ENCODE measurements around the gene GTF2H1.

- no peak for TF ChIP-seq CTCF (IDR thresholded peaks at IDR 0.05)
- TF ChIP-seq POLR2A (IDR thresholded peaks at IDR 0.05) = no peak
- TF ChIP-seq POLR2AphosphoS5 (IDR thresholded peaks at IDR 0.05) = no peak
Measured at GRCh38 chr11:18364495-18365073, 42.2 kb downstream of the GTF2H1 start.
